OCI-LY3 (cell line): ENCODE data around the gene MRPL16.

Experiments used
- H2AFZ ChIP-seq: fragments of 200-600, 300-600 bp; shearing (Covaris generic); 2 replicates; pipeline ENCODE4 v1.6.0; 2014; ENCODE audit warnings: antibody characterized with exemption, low read depth, low read length
- H3K27ac ChIP-seq: fragments of 200-600, 300-600 bp; sonication (generic); 2 replicates; pipeline ENCODE4 v1.5.1; 2014; ENCODE audit warnings: mild to moderate bottlenecking, low read length, moderate library complexity, mixed read lengths
- H3K27me3 ChIP-seq: fragments of 200-600, 300-600 bp; sonication (generic); 2 replicates; pipeline ENCODE4 v1.6.1; 2014; ENCODE audit warnings: low read depth, low read length, mixed read lengths
- H3K36me3 ChIP-seq: fragments of 200-600, 300-600 bp; sonication (generic); replicated peaks from 2 replicates; pipeline ENCODE3; 2014; ENCODE audit warnings: low read depth, low read length, mixed read lengths
- H3K4me1 ChIP-seq: fragments of 300-600, 200-600 bp; sonication (generic); 2 replicates; pipeline ENCODE4 v1.6.1; 2014; ENCODE audit warnings: low read length, mixed read lengths
- H3K4me2 ChIP-seq: fragments of 200-600, 300-600 bp; sonication (generic); 2 replicates; pipeline ENCODE4 v1.6.1; 2014; ENCODE audit warnings: low read length, mixed read lengths
- H3K4me3 ChIP-seq: fragments of 300-600, 200-600 bp; sonication (generic); 2 replicates; pipeline ENCODE4 v1.5.1; 2014; ENCODE audit warnings: antibody characterized with exemption, mild to moderate bottlenecking, low read length, moderate library complexity
- H3K79me2 ChIP-seq: fragments of 300-600, 200-600 bp; shearing (Covaris generic); 2 replicates; pipeline ENCODE4 v1.6.1; 2014; ENCODE audit warnings: mild to moderate bottlenecking, low read length, mixed read lengths
- H3K9ac ChIP-seq: fragments of 300-600, 200-600 bp; shearing (Covaris generic); 2 replicates; pipeline ENCODE4 v1.6.0; 2014; ENCODE audit warnings: mild to moderate bottlenecking, low read length, moderate library complexity
- H3K9me3 ChIP-seq: fragments of 200-600, 300-600 bp; shearing (Covaris generic); 2 replicates; pipeline ENCODE4 v1.6.1; 2014; ENCODE audit warnings: low read length, mixed read lengths; ENCODE audit not compliant: insufficient read depth
- H4K20me1 ChIP-seq: fragments of 200-600, 300-600 bp; sonication (generic); 2 replicates; pipeline ENCODE4 v1.6.1; 2016; ENCODE audit warnings: low read length, mixed read lengths; ENCODE audit not compliant: insufficient read depth
- CTCF ChIP-seq: fragments of 200-600, 300-600 bp; sonication (generic); IDR thresholded peaks from 2 replicates; pipeline ENCODE4 v1.5.1; 2014; ENCODE audit warnings: antibody characterized with exemption, low read length, low read depth
- EZH2phosphoT487 ChIP-seq: fragments of 200-600 bp; shearing (Covaris generic); IDR thresholded peaks from 2 replicates; pipeline ENCODE4 v1.6.1; 2018; ENCODE audit warnings: antibody characterized with exemption, mixed run types, low read depth

Gene MRPL16

DNA sequence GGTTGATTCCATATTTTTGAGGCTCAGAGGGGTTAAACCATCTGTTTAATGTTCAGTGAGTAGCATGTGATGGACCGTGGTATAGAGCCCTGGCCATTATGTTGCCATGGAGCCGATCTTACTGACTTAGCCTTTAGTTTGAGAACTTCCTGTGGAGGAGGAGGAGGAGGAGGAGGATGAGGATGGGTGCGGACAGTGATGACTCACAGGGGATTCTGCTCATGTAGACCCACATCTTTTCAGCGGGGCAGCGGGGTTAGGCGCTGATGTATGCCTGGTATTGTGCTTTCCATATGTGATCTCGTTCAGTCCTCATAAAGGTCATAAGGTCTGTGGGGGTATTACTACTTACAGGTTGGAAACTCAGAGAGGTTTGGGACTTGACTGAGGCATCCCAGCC, 41.5 kb downstream of the MRPL16 start:
- Histone ChIP-seq H3K36me3 (no peaks in the 10 kb centered on the region), H3K4me3 (no peak overlapping the region), H3K27me3 (no peaks in the 10 kb centered on the region), H3K79me2 (no peaks in the 10 kb centered on the region), H3K9me3 (no peaks in the 10 kb centered on the region), H3K4me1 (peaks cover 23% of the 10 kb centered on the region), H3K27ac (no peak overlapping the region), H2AFZ (no peak overlapping the region), H3K9ac (no peak overlapping the region), H4K20me1 (peaks cover 4% of the 10 kb centered on the region; the same call in 1 of the 2 replicates), H3K4me2 (no peak overlapping the region)
- TF ChIP-seq EZH2phosphoT487 = no peak
- no peak for TF ChIP-seq CTCF

DNA sequence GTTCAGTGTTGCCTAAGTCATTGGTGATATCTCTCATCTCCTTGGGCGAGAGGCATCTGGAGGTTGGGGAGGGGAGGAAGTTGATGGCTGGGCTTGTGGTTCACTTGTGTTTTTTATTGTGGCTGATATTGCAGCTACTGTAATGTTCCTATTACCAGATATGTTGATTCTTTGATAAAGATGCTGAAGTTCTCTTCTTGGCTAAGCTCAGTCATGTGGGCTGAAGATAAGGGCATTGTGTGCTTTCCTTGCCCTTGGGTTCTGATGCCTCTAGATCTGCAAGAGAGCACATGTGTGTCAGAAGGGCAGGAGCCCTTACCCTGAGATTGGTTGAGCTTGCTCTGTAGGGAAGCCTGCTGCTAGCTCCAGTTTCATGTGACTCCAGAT, 43.4 kb downstream of the MRPL16 start:
- Histone ChIP-seq H3K36me3 (no peaks in the 10 kb centered on the region), H3K4me1 (peaks cover 14% of the 10 kb centered on the region), H3K79me2 (no peaks in the 10 kb centered on the region), H3K9ac (no peak overlapping the region), H3K27me3 (no peaks in the 10 kb centered on the region), H2AFZ (no peak overlapping the region), H3K9me3 (no peaks in the 10 kb centered on the region), H4K20me1 (peaks cover 4% of the 10 kb centered on the region; the same call in 1 of the 2 replicates), H3K4me3 (no peak overlapping the region), H3K27ac (no peak overlapping the region), H3K4me2 (no peak overlapping the region)
- no peak for TF ChIP-seq CTCF
- no peak for TF ChIP-seq EZH2phosphoT487

GRCh38 chr11:59766542-59767224, 43.9 kb downstream of the MRPL16 start:
- no peaks in the 10 kb centered on the region for H3K27me3 ChIP-seq
- H3K9ac ChIP-seq = no peak overlapping the region
- H3K4me3 ChIP-seq = no peak overlapping the region
- no peak overlapping the region for H3K4me2 ChIP-seq
- H3K79me2 ChIP-seq = no peaks in the 10 kb centered on the region
- H3K4me1 ChIP-seq = peaks cover 9% of the 10 kb centered on the region
- no peak overlapping the region for H3K27ac ChIP-seq
- TF ChIP-seq CTCF = no peak
- TF ChIP-seq EZH2phosphoT487 = no peak
- peaks cover 4% of the 10 kb centered on the region; the same call in 1 of the 2 replicates for H4K20me1 ChIP-seq
- H3K36me3 ChIP-seq = no peaks in the 10 kb centered on the region
- no peaks in the 10 kb centered on the region for H3K9me3 ChIP-seq
- no peak overlapping the region for H2AFZ ChIP-seq

DNA sequence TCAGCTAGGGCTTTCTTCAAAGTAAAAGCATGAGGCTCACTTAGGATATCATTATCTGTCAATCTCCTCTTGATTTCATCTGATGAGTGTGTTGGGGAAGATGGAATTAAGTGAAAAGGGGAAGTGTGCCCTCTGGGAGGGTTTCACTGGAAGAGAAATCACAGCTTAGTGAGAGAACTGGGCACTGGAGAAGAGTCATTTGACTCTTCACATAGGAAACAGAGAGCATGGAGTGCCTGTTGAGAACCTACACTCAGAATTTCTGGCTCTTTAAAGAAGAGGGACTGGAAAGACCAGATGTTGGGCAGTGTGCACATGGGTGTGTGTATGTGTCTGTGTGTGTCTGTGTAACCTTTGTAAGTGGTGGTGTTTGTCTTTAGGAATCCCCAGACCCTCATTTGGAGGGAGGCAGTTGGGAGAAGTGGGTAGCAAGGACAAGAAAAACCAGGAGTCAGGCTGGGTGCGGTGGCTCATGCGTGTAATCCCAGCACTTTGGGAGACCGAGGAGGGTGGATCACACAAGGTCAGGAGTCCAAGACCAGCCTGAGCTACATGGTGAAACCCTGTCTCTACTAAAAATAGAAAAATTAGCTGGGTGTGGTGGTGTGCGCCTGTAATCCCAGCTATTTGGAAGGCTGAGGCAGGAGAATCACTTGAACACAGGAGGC, 45.4 kb downstream of the MRPL16 start:
- Histone ChIP-seq H3K9ac (no peak overlapping the region), H3K4me3 (no peak overlapping the region), H3K9me3 (no peaks in the 10 kb centered on the region), H3K36me3 (no peaks in the 10 kb centered on the region), H3K27ac (no peak overlapping the region), H4K20me1 (peaks cover 4% of the 10 kb centered on the region; the same call in 1 of the 2 replicates), H2AFZ (no peak overlapping the region), H3K4me2 (no peak overlapping the region; the same call in 1 of the 2 replicates), H3K27me3 (no peaks in the 10 kb centered on the region), H3K79me2 (no peaks in the 10 kb centered on the region), H3K4me1 (peaks cover 6% of the 10 kb centered on the region)
- TF ChIP-seq CTCF (no peak), EZH2phosphoT487 (no peak)
